T-helper 1 cell treated with Interleukin-12 subunit alpha and Interleukin-12 subunit beta and Interleukin-4 antibody, amounts not matched to agents 30 ng/mL and 1 ng/mL, for 36 hours (primary cell): ENCODE data around the gene EPS8L2. TPM values are rescaled to one million over a fixed set of nuclear protein-coding genes. Genes with fewer than 3 reads are reported as not detected.

Experiments
- intact Hi-C: fragments of 100-400 bp; cut with micrococcal nuclease; formaldehyde crosslinking; loops from one replicate; pipeline ENCODE4 v1.15.1; 2024
- total RNA-seq: library from RNA; stranded (reverse); gene quantifications from 2 replicates; pipeline ENCODE4 v1.2.3, GENCODE V29; 2022

EPS8L2 gene
- 11.9 and 12.9 TPM in 2 replicates for total RNA-seq

GRCh38 chr11:705646-706438 lies at the start of gene EPS8L2:
Gene EPS8L2 (plus strand): TSS chr11:706231. CDS start chr11:709408, 3,177 bp downstream.
- intact Hi-C loops: no loop called here

- intact Hi-C loops: no loop called here
Observed at GRCh38 chr11:656426-656825, 49.6 kb upstream of the EPS8L2 start.

GRCh38 chr11:656866-657265 lies 49.2 kb upstream of the EPS8L2 start:
- intact Hi-C loops: no loop called here

- intact Hi-C loops: no loop called here
Observed at GRCh38 chr11:657691-658126, 48.3 kb upstream of the EPS8L2 start.

GRCh38 chr11:659532-660085 lies 46.4 kb upstream of the EPS8L2 start:
- intact Hi-C loops: no loop called here

GRCh38 chr11:660281-660680 lies 45.8 kb upstream of the EPS8L2 start:
- intact Hi-C loops: no loop called here

GRCh38 chr11:660681-661444 lies 45.2 kb upstream of the EPS8L2 start:
- intact Hi-C loops: no loop called here

GRCh38 chr11:662689-663274 lies 43.2 kb upstream of the EPS8L2 start:
- intact Hi-C loops: loop anchor here (1.0 kb wide), 2 partner anchors 61 to 103 kb away; no protein-coding TSS in a partner anchor

- intact Hi-C loops: no loop called here
Observed at GRCh38 chr11:665062-665703, 40.8 kb upstream of the EPS8L2 start.

- intact Hi-C loops: no loop called here
Observed at GRCh38 chr11:665704-666281, 40.2 kb upstream of the EPS8L2 start.

- intact Hi-C loops: no loop called here
Observed at GRCh38 chr11:673866-674265, 32.2 kb upstream of the EPS8L2 start.

- intact Hi-C loops: no loop called here
Observed at GRCh38 chr11:674406-674805, 31.6 kb upstream of the EPS8L2 start.

GRCh38 chr11:678297-678696 lies 27.7 kb upstream of the EPS8L2 start:
- intact Hi-C loops: no loop called here

GRCh38 chr11:679271-680207 lies 26.5 kb upstream of the EPS8L2 start:
- intact Hi-C loops: no loop called here

- intact Hi-C loops: no loop called here
Observed at GRCh38 chr11:680476-680875, 25.6 kb upstream of the EPS8L2 start.

GRCh38 chr11:680970-681369 lies 25.1 kb upstream of the EPS8L2 start:
- intact Hi-C loops: no loop called here

- intact Hi-C loops: no loop called here
Observed at GRCh38 chr11:686451-687243, 19.4 kb upstream of the EPS8L2 start.

GRCh38 chr11:687751-688150 lies 18.3 kb upstream of the EPS8L2 start:
- intact Hi-C loops: no loop called here

GRCh38 chr11:688681-689080 lies 17.4 kb upstream of the EPS8L2 start:
- intact Hi-C loops: no loop called here
